NCI-H2227 (cell line): ENCODE results near the gene RAB40C.

Experiments used
- DNase-seq: peaks from one replicate; lab custom pipeline; 2025; ENCODE audit not compliant: unreplicated experiment; lab: John Stamatoyannopoulos, UW

RAB40C gene

GRCh38 chr16:666572-666971 lies 76.7 kb downstream of the RAB40C start:
- DNase-seq: no peak

DNA sequence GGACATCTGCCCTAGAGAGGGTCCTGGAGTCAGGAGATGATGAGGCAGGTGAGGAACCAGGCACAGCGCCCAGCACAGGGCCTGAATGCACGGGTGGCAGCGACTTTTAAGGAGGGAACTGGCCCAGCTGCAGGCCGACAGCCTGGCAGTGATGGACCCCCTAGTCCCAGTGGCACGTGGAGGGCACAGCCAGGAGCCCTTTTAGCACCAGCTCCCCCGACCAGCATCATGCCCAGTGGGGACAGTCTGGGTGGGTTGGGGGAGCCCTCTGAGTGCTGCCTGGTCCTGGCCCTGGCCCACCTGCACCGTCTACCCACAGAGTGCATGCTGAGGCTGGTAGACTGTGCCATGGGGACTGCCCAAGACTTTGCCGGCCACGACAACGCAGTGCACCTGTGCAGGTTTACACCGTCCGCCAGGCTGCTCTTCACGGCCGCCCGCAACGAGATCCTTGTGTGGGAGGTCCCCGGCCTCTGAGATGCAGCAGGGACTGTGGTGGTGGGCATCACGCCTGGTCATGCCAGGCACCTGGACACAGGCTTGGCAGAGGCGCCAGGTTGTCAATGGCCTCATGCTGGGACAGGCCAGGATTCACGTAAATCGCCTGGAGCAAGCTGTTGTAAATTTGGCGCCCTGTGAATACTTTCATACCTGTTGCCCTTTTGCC lies 77.4 kb downstream of the RAB40C start:
- DNase-seq: no peak

DNA sequence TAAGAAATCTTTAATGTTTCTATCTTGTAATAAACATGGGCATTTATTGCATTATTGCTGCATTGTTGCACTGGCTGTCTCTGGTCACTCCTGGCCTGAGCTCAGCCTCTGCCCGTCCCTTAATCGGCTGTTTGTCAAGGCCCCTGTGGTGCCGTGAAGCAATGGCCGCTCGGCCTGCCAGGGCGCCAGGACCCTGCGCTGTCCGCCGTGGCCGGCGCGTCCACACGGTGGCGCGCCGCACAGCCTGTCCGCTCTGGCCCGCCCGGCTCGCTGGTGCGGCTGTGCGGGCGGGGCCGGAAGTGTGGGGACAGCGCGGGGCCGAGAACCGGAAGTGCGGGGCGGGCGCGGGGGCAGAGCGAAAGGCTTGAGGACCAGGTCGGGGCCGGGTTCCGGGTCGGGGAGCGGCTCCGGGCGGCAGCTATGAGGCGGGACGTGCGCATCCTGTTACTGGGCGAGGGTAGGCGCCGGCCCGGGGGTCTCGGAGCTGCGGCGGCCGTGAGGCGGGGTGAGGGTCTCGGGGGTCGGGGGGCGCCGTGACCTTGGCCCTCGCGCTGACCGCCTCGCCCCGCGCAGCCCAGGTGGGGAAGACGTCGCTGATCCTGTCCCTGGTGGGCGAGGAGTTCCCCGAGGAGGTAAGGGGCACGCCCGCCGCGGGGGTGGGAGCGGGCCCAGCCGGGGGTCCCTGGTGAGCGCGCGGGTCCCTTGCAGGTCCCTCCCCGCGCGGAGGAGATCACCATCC lies 78.1 kb downstream of the RAB40C start, which contains the start of gene RHOT2:
Gene RHOT2 (plus strand): TSS at position 353 of the 739 bp plus-strand sequence. CDS start 68 bp downstream, at position 421.
- peak; percentile 96 for DNase-seq

DNA sequence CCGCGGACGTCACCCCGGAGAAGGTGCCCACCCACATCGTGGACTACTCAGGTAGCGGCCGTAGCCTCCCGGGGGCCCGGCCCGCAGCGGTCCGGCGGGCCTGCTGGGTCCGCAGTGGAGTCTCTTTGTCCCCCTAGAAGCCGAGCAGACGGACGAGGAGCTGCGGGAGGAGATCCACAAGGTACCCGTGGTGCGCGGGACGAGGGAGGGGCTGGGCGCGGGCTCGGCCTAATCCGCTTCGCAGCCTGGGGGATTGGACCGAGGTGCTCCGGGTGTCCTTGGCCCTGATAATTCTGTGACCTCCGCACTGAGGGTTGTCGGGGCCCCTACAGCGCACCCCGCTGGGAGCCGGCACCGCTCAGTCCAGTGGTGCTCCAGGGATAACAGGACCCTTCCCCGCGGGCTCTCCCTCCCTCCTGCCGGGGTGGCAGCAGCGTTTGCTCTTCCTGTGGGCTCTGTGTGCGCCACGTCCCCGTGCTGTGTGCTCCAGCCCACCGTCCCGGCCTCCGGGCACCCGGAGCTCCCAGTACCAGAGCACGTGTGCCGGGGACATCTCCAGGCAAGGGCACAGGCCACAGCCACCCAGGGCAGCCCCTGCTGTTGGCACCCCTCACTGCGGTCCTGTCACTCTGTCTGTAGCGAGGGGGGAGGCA lies 78.8 kb downstream of the RAB40C start:
- peak; percentile 45 for DNase-seq

DNA sequence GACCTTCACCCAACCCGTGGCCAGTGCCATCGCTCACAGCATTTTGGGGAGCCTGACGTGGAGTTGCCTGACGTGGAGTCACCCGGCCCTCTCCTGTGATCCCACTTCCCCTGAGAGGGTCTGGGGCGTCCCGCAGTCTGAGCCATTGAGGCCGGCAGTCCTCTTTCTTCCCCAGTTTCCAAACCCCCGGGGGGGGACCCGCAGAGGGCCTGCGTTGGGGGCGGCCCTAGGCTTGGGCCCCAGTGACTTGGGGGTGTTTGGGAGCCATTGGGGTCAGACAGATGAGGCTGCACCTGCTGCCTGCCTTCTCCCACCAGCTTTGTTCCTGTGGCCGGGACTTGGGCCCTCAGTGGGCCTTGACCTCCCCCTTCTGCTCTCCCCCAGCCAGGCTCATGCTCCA lies 79.8 kb downstream of the RAB40C start:
- DNase-seq: no peak

GRCh38 chr16:670485-671352 lies 80.9 kb downstream of the RAB40C start:
- DNase-seq: no peak

DNA sequence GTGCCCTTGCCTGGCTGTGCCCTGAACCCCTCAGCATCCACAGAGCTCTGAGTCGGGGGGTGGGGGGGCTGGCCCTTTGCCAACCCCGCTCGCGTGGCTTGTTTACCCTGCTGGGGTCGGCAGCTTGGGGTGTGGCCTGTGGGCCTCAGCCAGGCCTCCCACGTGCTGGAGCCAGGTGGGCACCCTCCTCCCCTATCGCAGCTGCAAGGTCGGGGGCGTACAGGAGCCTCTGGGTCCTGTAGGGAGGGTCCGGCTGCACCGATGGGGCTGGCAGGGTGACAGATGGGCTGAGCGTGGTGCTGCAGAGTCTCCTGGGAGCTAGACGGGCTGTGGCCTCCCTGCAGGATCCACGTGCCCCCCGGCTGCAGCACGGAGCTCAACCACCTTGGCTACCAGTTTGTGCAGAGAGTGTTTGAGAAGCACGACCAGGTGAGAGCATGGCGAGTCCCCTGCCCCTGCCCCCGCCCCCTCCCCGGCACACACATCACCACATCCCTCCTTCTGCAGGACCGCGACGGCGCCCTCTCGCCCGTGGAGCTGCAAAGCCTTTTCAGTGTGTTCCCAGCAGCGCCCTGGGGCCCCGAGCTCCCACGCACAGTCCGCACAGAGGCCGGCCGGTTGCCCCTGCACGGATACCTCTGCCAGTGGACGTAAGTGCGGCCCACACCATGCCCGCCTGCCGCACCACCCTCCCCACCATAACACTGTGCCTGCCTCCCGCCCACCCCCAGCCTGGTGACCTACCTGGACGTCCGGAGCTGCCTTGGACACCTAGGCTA lies 81.7 kb downstream of the RAB40C start:
- no peak for DNase-seq

DNA sequence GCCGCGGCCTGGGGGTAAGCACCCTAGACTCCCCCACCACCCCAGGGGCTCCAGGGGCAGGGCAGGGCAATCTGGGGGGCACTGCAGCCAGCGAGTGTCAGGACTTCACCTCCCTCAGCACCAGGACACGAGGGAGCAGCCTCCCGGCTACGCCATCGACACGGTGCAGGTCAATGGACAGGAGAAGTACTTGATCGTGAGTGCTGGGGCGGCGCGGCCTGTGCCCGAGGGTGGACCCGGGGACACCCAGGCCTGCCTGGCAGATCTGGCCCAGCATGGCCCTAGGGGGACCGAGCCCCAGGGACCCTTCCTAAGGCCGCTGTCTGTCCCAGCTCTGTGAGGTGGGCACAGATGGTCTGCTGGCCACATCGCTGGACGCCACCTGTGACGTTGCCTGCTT lies 82.5 kb downstream of the RAB40C start:
- no peak for DNase-seq

- no peak for DNase-seq
Observed at GRCh38 chr16:672851-673250, 83.0 kb downstream of the RAB40C start.

DNA sequence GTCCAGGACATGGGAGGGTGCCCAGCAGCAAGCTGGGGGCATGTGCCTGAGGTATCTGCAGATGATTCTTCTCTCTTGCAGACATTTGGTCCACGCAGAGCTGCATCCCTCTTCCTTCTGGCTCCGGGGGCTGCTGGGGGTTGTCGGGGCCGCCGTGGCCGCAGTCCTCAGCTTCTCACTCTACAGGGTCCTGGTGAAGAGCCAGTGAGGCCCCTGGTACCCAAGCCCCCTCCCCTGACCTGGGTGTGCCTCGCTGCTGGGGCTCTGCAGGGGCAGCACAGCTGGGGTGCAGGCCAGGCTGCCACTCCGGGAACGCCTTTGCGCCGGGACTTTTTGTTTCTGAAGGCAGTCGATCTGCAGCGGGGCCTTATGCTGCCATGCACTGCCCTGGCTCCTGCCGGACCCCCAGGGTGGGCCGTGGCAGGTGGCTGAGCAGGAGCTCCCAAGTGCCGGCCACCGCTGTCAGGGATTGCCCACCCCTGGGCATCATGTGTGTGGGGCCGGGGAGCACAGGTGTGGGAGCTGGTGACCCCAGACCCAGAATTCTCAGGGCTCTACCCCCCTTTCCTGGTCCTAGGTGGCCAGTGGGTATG lies 83.6 kb downstream of the RAB40C start:
- DNase-seq: no peak

DNA sequence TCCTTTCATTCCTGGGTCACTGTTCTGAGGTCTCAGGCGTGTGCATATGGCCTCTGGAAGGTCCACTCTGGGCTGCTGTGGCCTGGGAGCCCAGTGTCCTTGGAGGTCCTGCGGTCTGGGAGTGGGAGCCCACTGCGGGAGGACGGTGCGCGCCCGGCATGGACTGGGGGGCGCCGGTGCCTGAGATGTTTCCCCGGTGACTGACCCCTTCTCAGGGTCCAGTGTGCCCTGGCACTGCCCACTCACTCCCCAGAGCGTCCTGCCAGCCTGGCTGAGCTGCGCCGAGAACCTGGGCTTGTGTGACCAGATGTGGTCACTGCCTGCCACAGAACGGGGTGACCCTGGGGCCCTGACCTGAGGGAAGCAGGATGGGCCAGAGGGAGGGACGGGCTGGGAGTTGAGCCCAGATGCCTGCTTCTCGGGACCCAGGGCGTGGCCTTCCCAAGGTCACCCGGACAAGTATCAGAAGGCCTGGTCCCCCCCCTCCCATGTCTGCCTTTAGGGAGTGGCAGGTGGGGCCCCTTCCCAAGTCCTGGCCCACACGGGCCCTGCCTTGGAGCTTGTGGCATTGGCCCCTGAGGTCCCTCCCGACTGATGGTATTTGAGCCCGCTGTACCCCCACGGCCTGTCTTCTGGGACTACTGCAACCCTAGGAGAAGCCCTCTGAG lies 84.5 kb downstream of the RAB40C start:
- no peak for DNase-seq

DNA sequence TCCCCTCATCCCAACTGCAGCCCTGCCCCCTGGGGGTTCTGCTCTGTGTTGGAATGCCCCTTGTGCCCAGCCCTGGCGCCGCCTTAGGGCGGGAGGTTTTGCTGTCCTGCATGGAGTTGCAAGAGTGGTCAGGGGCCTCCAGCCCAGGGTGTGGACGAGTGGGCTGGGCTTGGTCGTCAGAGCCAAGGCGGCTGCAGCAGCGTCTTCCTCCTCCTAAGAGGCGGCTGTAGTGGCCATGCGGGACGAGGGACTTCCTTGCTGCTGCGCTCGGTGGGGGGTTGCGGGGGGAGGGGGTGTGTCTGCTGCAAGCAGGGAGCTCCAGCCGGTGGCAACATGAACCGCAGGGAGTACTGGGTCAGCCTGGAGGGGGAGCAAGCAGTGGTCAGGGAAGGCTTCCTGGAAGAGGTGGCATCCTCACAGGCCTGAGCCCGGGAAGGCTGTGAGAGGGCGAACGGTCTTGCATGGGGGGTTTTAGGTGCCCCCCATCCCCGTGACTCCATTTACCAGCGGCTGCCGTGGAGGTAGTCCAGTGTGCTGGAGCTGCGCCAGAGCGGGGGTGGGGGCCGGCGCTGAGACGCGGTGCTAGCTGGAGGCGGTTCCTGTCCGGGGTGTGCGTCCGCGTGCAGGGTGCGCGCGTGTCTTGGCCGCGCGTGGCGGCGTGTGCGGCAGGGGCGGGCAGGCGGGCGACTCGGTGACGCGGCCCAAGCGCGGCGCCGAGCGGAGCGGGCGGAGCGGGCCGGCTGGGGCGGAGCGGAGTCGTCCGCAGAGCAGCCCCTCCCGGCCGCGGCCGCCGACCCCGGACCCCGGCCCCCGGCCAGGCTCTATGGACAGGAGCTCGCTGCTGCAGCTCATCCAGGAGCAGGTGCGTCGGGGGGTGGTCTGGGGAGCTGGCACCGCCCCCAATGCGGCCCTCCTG lies 85.4 kb downstream of the RAB40C start, which contains the start of gene RHBDL1:
Gene RHBDL1 (plus strand): TSS at position 704 of the 916 bp plus-strand sequence. CDS start 120 bp downstream, at position 824.
- DNase-seq: peak; percentile 47

DNA sequence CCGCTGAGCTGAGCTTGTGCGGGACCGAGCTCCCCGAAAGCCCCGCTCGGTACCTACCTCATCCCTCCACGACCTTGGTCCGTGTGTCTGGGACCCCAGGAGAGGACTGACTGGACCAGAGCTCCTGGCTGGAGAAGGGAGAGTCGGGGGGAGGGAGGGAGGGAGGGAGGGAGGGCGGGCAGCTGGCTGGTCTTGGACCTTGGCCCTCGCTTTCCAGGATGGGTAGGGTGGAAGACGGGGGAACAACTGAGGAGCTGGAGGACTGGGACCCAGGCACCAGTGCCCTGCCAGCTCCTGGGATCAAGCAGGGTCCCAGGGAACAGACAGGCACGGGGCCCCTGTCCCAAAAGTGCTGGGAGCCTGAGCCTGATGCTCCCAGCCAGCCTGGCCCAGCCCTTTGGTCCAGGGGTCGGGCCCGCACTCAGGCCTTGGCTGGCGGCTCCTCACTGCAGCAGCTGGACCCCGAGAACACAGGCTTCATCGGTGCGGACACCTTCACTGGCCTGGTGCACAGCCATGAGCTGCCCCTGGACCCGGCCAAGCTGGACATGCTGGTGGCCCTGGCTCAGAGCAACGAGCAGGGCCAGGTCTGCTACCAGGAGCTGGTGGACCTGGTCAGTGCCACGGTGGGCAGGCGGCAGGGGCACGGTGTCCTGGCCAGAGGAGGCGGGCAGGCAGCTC lies 86.2 kb downstream of the RAB40C start:
- DNase-seq: no peak

DNA sequence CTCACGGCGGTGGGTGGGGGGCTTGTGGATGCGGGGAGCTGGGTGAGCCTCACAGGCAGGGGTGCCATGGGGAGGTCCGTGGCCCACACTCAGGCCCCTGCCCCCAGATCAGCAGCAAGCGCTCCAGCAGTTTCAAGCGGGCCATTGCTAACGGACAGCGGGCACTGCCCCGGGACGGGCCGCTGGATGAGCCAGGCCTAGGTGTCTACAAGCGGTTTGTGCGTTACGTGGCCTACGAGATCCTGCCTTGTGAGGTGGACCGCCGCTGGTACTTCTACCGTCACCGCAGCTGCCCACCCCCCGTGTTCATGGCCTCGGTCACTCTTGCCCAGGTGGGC lies 86.7 kb downstream of the RAB40C start:
- no peak for DNase-seq

DNA sequence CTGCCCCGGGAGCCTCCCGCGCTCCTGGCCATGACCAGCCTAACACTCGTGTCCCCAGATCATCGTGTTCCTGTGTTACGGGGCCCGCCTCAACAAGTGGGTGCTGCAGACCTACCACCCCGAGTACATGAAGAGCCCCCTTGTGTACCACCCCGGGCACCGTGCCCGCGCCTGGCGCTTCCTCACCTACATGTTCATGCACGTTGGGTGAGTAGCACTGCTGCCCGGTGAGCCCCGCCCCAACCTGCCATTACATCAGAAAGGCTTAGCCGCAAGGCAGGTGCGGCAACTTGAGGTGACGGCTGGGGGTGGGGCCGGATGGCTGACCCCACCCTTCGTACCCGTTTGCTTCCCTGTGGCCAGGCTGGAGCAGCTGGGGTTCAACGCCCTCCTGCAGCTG lies 87.0 kb downstream of the RAB40C start:
- no peak for DNase-seq

- peak; percentile 34 for DNase-seq
Observed at GRCh38 chr16:677316-678190, 87.7 kb downstream of the RAB40C start.
